ENCODE results near the gene JAK1.
"Not testable (repeated sequence)": the region's sequence is repeated elsewhere in the genome, so short reads cannot be mapped to it uniquely, and the experiment has no call there.

Gene JAK1

DNA sequence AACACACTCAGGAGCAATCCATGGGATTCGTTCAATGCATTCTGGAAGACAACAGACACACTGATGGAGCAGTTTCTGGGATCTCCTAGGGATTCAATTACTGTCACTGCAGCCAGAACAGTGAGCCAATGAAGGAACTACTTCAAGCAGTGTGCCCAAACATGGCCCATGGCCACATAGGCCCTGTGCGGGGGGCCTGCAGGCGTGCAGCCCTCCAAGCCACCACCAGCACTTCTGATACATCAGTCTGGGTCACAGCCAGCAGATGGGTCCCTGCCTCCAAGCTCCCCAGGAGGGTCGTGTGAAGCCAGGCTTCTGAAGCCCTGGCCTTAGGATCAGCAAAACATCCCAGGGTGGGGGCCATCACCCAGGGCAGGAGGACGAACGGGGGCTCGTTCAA, 122.2 kb downstream of the JAK1 start:
- no peak for FAIRE-seq
- DNase-seq (ENCODE audit: insufficient read length, low spot score): no peak

GRCh38 chr1:64843675-64844074, 122.7 kb downstream of the JAK1 start:
- FAIRE-seq: no peak
- DNase-seq (ENCODE audit: insufficient read length, low spot score): no peak

DNA sequence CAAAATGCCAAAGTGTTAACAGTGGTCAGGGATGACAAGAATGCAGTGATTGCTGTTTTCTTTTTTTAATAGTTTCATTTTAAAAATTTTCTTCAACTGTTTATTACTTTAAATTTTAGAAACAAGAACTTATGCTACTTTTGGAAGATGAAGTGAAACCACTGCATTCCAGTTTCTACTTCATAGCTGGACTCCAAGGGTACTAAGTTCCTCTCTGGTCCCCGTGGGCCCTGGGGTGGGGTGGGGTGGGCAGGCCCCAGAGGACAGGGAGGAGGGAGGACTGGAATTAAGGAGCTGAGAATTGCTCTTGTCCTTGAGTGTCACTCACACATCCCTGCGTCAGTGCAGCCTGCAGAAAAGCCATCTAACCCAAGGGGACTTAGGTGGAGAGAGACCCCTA, 124.1 kb downstream of the JAK1 start:
- FAIRE-seq: no peak

GRCh38 chr1:64841330-64842065, 124.9 kb downstream of the JAK1 start:
- FAIRE-seq (no peak), DNase-seq (ENCODE audit: insufficient read length, low spot score) (no peak)

More for the DNA sequence above, 124.1 kb downstream of the JAK1 start:
- no peak for DNase-seq (ENCODE audit: insufficient read length, low spot score)

GRCh38 chr1:64839732-64840405, 126.5 kb downstream of the JAK1 start:
- FAIRE-seq: no peak

GRCh38 chr1:64839261-64839660, 127.1 kb downstream of the JAK1 start:
- DNase-seq (ENCODE audit: insufficient read length, low spot score) (no peak), FAIRE-seq (no peak)

More at GRCh38 chr1:64839732-64840405, 126.5 kb downstream of the JAK1 start:
- DNase-seq (ENCODE audit: insufficient read length, low spot score): no peak

GRCh38 chr1:64838486-64838885, 127.9 kb downstream of the JAK1 start:
- FAIRE-seq (no peak), DNase-seq (ENCODE audit: insufficient read length, low spot score) (no peak)

- FAIRE-seq: no peak
- DNase-seq (ENCODE audit: insufficient read length, low spot score): no peak
These were observed 129.5 kb downstream of the JAK1 start for GRCh38 chr1:64836802-64837201.

DNA sequence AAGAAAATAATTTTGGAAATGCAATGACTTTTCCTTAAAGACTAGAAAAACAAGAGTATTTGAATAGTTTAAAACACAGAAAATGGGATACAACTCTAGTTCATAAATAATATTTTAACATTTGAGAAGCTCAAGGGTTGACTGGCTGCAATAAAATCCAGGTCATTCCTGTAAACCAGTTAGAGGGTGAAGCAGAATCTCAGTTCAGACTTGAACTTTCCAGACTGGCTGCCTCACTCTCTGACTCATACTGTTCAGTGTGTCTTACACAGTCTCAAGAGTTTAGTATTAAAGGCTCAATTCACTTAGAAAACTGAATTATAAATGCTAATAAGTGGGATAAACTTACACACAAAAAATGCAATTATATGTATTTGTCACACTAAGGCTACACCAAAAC, 131.6 kb downstream of the JAK1 start:
- no peak for DNase-seq (ENCODE audit: insufficient read length, low spot score)

GRCh38 chr1:64830030-64830651, 136.2 kb downstream of the JAK1 start:
- no peak for FAIRE-seq

More for the DNA sequence above, 131.6 kb downstream of the JAK1 start:
- no peak for FAIRE-seq

GRCh38 chr1:64829411-64830029, 136.8 kb downstream of the JAK1 start:
- DNase-seq (ENCODE audit: insufficient read length, low spot score) (no peak), FAIRE-seq (no peak)

More at GRCh38 chr1:64830030-64830651, 136.2 kb downstream of the JAK1 start:
- no peak for DNase-seq (ENCODE audit: insufficient read length, low spot score)

GRCh38 chr1:64828829-64829228, 137.5 kb downstream of the JAK1 start:
- no peak for DNase-seq (ENCODE audit: insufficient read length, low spot score)
- FAIRE-seq: peak; percentile 65

DNA sequence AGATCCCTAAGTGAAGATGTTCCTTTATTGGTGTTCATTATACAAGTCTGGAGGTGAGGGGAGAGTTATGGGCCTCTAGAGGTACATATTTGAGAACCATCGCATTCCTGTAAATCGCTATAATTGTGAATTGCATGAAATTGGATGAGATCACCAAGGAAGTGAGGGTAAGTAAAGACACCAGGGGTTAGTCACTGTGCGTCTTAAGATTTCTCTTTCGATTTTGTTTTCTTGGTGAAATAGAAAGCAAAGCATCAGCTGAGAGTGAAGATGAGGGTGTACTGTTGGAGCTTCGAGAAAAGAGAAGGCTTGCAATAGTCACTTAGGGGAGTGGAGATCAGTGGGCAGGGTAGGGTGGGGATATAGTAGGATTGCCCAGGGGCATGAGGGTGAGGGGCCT, 139.4 kb downstream of the JAK1 start:
- DNase-seq (ENCODE audit: insufficient read length, low spot score): no peak

GRCh38 chr1:64823691-64824476, 142.5 kb downstream of the JAK1 start:
- FAIRE-seq (peak; percentile 89), DNase-seq (ENCODE audit: insufficient read length, low spot score) (no peak)

More for the DNA sequence above, 139.4 kb downstream of the JAK1 start:
- no peak for FAIRE-seq

DNA sequence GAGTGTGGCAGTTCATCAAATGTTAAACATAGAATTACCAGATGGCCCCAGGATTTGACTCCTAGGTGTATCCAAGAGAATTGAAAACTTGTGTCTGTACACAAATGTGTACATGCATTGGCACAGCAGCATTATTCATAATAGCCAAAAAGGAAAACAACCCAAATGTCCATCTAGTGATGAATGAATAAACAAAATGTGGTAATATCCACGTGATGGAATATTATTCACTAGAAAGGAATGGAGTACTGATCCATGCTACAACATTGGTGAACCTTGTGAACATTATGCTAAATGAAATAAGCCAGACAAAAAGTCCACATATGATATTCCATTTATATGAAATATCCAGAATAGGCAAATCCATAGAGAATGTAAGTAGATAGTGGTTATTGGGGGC, 143.7 kb downstream of the JAK1 start:
- no peak for FAIRE-seq
- DNase-seq (ENCODE audit: insufficient read length, low spot score): no peak

DNA sequence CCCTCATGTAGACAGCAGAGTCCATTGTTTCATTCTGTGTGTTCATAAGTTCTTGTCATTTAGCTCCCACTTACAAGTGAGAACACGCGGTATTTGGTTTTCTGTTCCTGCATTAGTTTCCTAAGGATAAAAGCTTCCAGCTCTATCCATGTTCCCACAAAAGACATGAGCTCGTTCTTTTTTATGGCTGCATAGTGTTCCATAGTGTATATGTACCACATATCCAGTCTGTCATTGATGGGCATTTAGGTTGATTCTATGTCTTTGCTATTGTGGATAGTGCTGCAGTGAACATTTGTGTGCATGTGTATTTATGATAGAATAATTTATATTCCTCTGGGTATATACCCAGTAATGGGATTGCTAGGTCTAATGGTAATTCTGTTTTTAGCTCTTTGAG, 145.8 kb downstream of the JAK1 start:
- not testable (repeated sequence) for FAIRE-seq; DNase-seq (ENCODE audit: insufficient read length, low spot score)

GRCh38 chr1:64817364-64817763, 149.0 kb downstream of the JAK1 start:
- FAIRE-seq; DNase-seq (ENCODE audit: insufficient read length, low spot score): not testable (repeated sequence)

- FAIRE-seq (no peak), DNase-seq (ENCODE audit: insufficient read length, low spot score) (no peak)
These were observed 151.9 kb downstream of the JAK1 start for GRCh38 chr1:64814427-64814826.

- DNase-seq (ENCODE audit: insufficient read length, low spot score) (no peak), FAIRE-seq (no peak)
These were observed 155.2 kb downstream of the JAK1 start for GRCh38 chr1:64811131-64811530.

DNA sequence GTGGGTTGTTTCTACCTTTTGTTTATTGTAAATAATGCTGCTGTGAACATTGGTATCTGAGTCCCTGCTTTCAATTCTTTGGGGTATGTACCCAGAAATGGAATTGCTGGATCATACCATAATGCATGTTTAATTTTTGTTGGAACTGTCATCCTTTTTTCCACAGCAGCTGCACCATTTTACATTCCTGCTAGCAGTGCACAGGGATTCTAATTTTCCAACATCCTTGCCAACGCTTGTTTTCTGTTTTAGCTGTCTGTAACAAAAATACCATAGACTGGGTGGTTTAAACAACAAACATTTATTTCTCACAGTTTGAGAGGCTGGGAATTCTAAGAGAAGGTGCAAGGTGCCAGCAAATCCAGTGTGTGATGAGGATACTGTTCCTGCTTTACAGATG, 156.3 kb downstream of the JAK1 start:
- no peak for FAIRE-seq

More for the DNA sequence above, 156.3 kb downstream of the JAK1 start:
- no peak for DNase-seq (ENCODE audit: insufficient read length, low spot score)

Measured in GM19239 (cell line).